ENCODE measurements around the gene ABRACL. TPM values are rescaled to one million over a fixed set of nuclear protein-coding genes. Genes with fewer than 3 reads are reported as not detected.

Gene ABRACL
- total RNA-seq, 1 experiment from 2014 or later, result 123 TPM

DNA sequence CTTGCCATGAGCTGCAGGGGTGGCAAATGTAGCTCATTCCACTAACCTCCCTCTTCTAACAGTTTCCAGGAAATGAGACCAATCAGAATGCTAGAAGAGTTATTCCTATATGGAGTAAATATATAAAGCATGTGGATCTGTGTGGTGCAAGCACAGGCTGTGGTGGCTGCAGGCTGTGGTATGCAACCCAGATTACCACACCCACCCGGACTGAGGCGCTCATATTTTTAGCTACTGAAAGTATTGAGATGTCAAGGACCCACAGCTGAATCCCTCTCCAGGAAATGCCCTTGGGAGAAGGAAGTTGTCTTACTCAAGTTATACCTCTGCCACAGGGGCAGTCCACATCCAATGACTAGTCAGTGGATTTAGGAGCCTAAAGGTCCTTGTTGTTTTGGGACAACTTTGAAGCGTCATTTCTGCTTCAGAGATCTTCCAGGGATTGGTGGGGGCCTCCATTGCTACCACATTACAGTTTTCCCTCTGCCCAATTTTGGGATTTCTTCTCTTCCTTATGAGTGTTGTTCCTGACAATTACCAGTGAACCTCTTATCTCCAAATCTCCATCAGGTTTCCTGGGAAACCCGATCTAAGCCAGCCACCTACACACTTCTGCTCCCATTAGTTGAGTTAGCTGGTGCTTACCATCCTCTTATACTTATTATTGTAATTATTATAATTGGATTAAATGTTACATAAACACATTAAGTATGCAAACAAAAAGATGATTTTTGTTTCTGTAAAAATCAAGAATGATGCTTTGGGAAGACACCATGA, 28.4 kb upstream of the ABRACL start:
- Histone ChIP-seq H3K27ac (ENCODE audit: insufficient read length, low read depth, low read length) (no peak overlapping the region), H4K8ac (replicated peaks; ENCODE audit: insufficient read length, low read depth, low read length) (no peak overlapping the region), H4K20me1 (ENCODE audit: control insufficient read depth, insufficient read depth, insufficient read length) (no peaks in the 10 kb centered on the region), H3K4me2 (ENCODE audit: insufficient read depth, insufficient read length, low read length) (no peak overlapping the region), H4K91ac (ENCODE audit: insufficient read length, low read depth, low read length) (no peak overlapping the region), H3K23me2 (ENCODE audit: insufficient read length, low read depth, low read length, poor library complexity, severe bottlenecking) (no peaks in the 10 kb centered on the region), H2BK120ac (ENCODE audit: low read depth, low read length, poor library complexity, severe bottlenecking) (no peak overlapping the region), H2AK5ac (ENCODE audit: insufficient read length, low read length) (no peak overlapping the region), H2BK5ac (ENCODE audit: insufficient read length, low read length) (no peak overlapping the region), H3K23ac (ENCODE audit: insufficient read length, low read depth, low read length) (no peak overlapping the region), H3K4ac (ENCODE audit: low read depth, low read length) (no peak overlapping the region), H3K56ac (ENCODE audit: insufficient read length, low read depth, low read length) (no peak overlapping the region), H4K5ac (ENCODE audit: insufficient read length, low read depth, low read length) (no peak overlapping the region), H3K27me3 (ENCODE audit: insufficient read depth, low read length) (no peaks in the 10 kb centered on the region), H2BK15ac (ENCODE audit: low read depth, low read length) (no peak overlapping the region), H2BK20ac (ENCODE audit: low read depth, low read length, poor library complexity, severe bottlenecking) (no peak overlapping the region), H3T11ph (ENCODE audit: low read length) (no peak overlapping the region), H3K14ac (ENCODE audit: insufficient read depth, low read length) (no peak overlapping the region), H3K4me1 (ENCODE audit: insufficient read depth, low read length) (no peaks in the 10 kb centered on the region; the same call in 1 of the 2 replicates), H3K79me1 (ENCODE audit: insufficient read depth, low read depth, low read length, poor library complexity, severe bottlenecking) (no peaks in the 10 kb centered on the region), H2BK12ac (ENCODE audit: insufficient read length, low read depth, low read length) (no peak overlapping the region), H3K9ac (ENCODE audit: extremely low read depth, insufficient read length, low read length) (no peak overlapping the region), H3K79me2 (ENCODE audit: insufficient read depth, low read length) (no peaks in the 10 kb centered on the region), H2AFZ (ENCODE audit: low read length) (no peak overlapping the region), H3K18ac (ENCODE audit: insufficient read length, low read depth, low read length) (no peak overlapping the region), H3K9me3 (ENCODE audit: control insufficient read depth, low read depth, low read length) (no peaks in the 10 kb centered on the region)
- TF ChIP-seq, protein P1, sequence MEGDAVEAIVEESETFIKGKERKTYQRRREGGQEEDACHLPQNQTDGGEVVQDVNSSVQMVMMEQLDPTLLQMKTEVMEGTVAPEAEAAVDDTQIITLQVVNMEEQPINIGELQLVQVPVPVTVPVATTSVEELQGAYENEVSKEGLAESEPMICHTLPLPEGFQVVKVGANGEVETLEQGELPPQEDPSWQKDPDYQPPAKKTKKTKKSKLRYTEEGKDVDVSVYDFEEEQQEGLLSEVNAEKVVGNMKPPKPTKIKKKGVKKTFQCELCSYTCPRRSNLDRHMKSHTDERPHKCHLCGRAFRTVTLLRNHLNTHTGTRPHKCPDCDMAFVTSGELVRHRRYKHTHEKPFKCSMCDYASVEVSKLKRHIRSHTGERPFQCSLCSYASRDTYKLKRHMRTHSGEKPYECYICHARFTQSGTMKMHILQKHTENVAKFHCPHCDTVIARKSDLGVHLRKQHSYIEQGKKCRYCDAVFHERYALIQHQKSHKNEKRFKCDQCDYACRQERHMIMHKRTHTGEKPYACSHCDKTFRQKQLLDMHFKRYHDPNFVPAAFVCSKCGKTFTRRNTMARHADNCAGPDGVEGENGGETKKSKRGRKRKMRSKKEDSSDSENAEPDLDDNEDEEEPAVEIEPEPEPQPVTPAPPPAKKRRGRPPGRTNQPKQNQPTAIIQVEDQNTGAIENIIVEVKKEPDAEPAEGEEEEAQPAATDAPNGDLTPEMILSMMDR (conservative IDR thresholded peaks at IDR 0.05), result no peak
- Mint-ChIP-seq H3K27me3 (ENCODE audit: low read depth) (no peaks in the 10 kb centered on the region), H3K9me3 (no peaks in the 10 kb centered on the region), H3K36me3 (ENCODE audit: insufficient read depth in 1 of 3, low read depth in 3 of 3) (no peaks in the 10 kb centered on the region; a peak in 1 of 7 replicates), H3K4me3 (no peak overlapping the region), H3K27ac (no peak overlapping the region), H3K4me1 (peaks cover 17 to 20% of the 10 kb centered on the region in 2 experiments)
- DNase-seq, result no peak
- no CpG with 5 or more reads among the region's 4 CpGs for WGBS (ENCODE audit: extremely low coverage, insufficient read length, low lambda C conversion rate)
